HL-60/S4 treated with phorbol 12-myristate 13-acetate at 8.2 ng/mL for 4 days and 3 days (cell line): ENCODE data around the gene ARR3.
"Not testable (repeated sequence)": the region's sequence is repeated elsewhere in the genome, so short reads cannot be mapped to it uniquely, and the experiment has no call there.

ENCODE experiments used
- in situ Hi-C: fragments of 300-500 bp; cut with MboI; formaldehyde crosslinking; loops from 2 replicates; pipeline ENCODE4 v1.15.0; 2022; ENCODE audit warnings: low sequenced_read_pairs

The ARR3 gene

GRCh38 chrX:70268034-70268433, at the start of gene ARR3:
Gene ARR3 (plus strand): TSS chrX:70268334. CDS start chrX:70269386, 1,052 bp downstream.
- in situ Hi-C loops: no loop called here

- in situ Hi-C loops: no loop called here
These were observed 48.0 kb upstream of the ARR3 start for GRCh38 chrX:70219938-70220764.

GRCh38 chrX:70226048-70226447, 42.1 kb upstream of the ARR3 start:
- in situ Hi-C loops: no loop called here

GRCh38 chrX:70226687-70227086, 41.4 kb upstream of the ARR3 start:
- in situ Hi-C loops: no loop called here

GRCh38 chrX:70231666-70232065, 36.5 kb upstream of the ARR3 start:
- in situ Hi-C loops: no loop called here

- in situ Hi-C loops: no loop called here
These were observed 33.8 kb upstream of the ARR3 start, which contains the start of gene AWAT1 for GRCh38 chrX:70234355-70234754. Gene AWAT1 (plus strand): TSS chrX:70234655. CDS start chrX:70234696, 41 bp downstream.

GRCh38 chrX:70240751-70241150, 27.4 kb upstream of the ARR3 start:
- in situ Hi-C loops: no loop called here

GRCh38 chrX:70241501-70241900, 26.6 kb upstream of the ARR3 start:
- in situ Hi-C loops: no loop called here

GRCh38 chrX:70243601-70244000, 24.5 kb upstream of the ARR3 start:
- in situ Hi-C loops: not testable (repeated sequence)

GRCh38 chrX:70244881-70245280, 23.3 kb upstream of the ARR3 start:
- in situ Hi-C loops: no loop called here

GRCh38 chrX:70247252-70247651, 20.9 kb upstream of the ARR3 start:
- in situ Hi-C loops: no loop called here

GRCh38 chrX:70252491-70252890, 15.6 kb upstream of the ARR3 start:
- in situ Hi-C loops: no loop called here

- in situ Hi-C loops: no loop called here
These were observed 14.6 kb upstream of the ARR3 start for GRCh38 chrX:70253377-70254062.

- in situ Hi-C loops: no loop called here
These were observed 14.1 kb upstream of the ARR3 start for GRCh38 chrX:70254063-70254400.

GRCh38 chrX:70254909-70255308, 13.2 kb upstream of the ARR3 start:
- in situ Hi-C loops: no loop called here

GRCh38 chrX:70255452-70255851, 12.7 kb upstream of the ARR3 start:
- in situ Hi-C loops: no loop called here

- in situ Hi-C loops: no loop called here
These were observed 10.5 kb upstream of the ARR3 start for GRCh38 chrX:70257423-70258288.

- in situ Hi-C loops: no loop called here
These were observed 8.0 kb upstream of the ARR3 start, which contains the start of gene P2RY4 for GRCh38 chrX:70260104-70260503. Gene P2RY4 (minus strand): TSS chrX:70260204. CDS start chrX:70259624, 580 bp downstream.

- in situ Hi-C loops: no loop called here
These were observed 5.1 kb upstream of the ARR3 start for GRCh38 chrX:70262952-70263567.

- in situ Hi-C loops: no loop called here
These were observed 3.4 kb upstream of the ARR3 start for GRCh38 chrX:70264784-70265183.

- in situ Hi-C loops: not testable (repeated sequence)
These were observed 5.9 kb downstream of the ARR3 start for GRCh38 chrX:70274029-70274428.
